Neutrophil (primary cell): Measurements from ENCODE around the gene ORAI3.

ENCODE experiments used
- H3K27ac ChIP-seq: fragments of 200-600 bp; sonication (generic); 2 replicates; pipeline ENCODE4 v1.5.1; 2016; ENCODE audit warnings: mild to moderate bottlenecking, moderate library complexity
- H3K27me3 ChIP-seq: fragments of 200-600 bp; sonication (generic); 2 replicates; pipeline ENCODE4 v1.6.0; 2016; ENCODE audit warnings: mild to moderate bottlenecking
- H3K36me3 ChIP-seq: fragments of 200-600 bp; sonication (generic); 2 replicates; pipeline ENCODE4 v1.5.1; 2017
- H3K4me1 ChIP-seq, 2 experiments: fragments of 200-600 bp in 1 of 2; sonication (generic) in 1 of 2; 1 replicate in 1 of 2; 2 replicates in 1 of 2; pipeline versions ENCODE4 v1.5.1 to v1.6.1; 2013 to 2016; ENCODE audit warnings: low read depth in 1 of 2, low read length in 1 of 2, mild to moderate bottlenecking in 1 of 2, moderate library complexity in 1 of 2; ENCODE audit not compliant: control insufficient read depth in 1 of 2, insufficient read depth in 1 of 2
- H3K4me3 ChIP-seq, 2 experiments: fragments of 200-600 bp in 1 of 2; sonication (generic) in 1 of 2; 1 replicate in 1 of 2; 2 replicates in 1 of 2; pipeline ENCODE4 v1.5.1; 2013 to 2016; ENCODE audit warnings: low read depth in 1 of 2, low read length in 1 of 2, mild to moderate bottlenecking in 1 of 2, moderate library complexity in 1 of 2
- H3K9me3 ChIP-seq: fragments of 200-600 bp; sonication (generic); 2 replicates; pipeline ENCODE4 v1.5.1; 2016
- CTCF ChIP-seq: fragments of 200-600 bp; sonication (generic); IDR thresholded peaks from 2 replicates; pipeline ENCODE4 v1.5.1; 2016; ENCODE audit warnings: antibody characterized with exemption

ORAI3 gene

GRCh38 chr16:30944352-30944751 is 4.5 kb upstream of the ORAI3 start:
- Histone ChIP-seq H3K36me3 (no peaks in the 10 kb centered on the region), H3K27me3 (no peaks in the 10 kb centered on the region), H3K9me3 (no peaks in the 10 kb centered on the region), H3K27ac (peak overlapping the region; percentile 65), H3K4me1 (peaks cover 50 to 53% of the 10 kb centered on the region in 2 experiments), H3K4me3 (no peak overlapping the region)
- TF ChIP-seq CTCF, result no peak

GRCh38 chr16:30946671-30947540 is 2.0 kb upstream of the ORAI3 start:
- no peaks in the 10 kb centered on the region for H3K36me3 ChIP-seq
- peak overlapping the region; percentile 65 for H3K27ac ChIP-seq
- no peak for TF ChIP-seq CTCF
- H3K9me3 ChIP-seq, result no peaks in the 10 kb centered on the region
- H3K27me3 ChIP-seq, result no peaks in the 10 kb centered on the region
- peaks cover 65 to 72% of the 10 kb centered on the region in 2 experiments for H3K4me1 ChIP-seq
- H3K4me3 ChIP-seq, result no peak overlapping the region

- H3K27me3 ChIP-seq, result no peaks in the 10 kb centered on the region
- peak overlapping the region; percentile 6 for H3K27ac ChIP-seq
- TF ChIP-seq CTCF, result no peak
- H3K9me3 ChIP-seq, result no peaks in the 10 kb centered on the region
- H3K4me1 ChIP-seq, result peaks cover 59 to 67% of the 10 kb centered on the region in 2 experiments
- H3K36me3 ChIP-seq, result no peaks in the 10 kb centered on the region
- H3K4me3 ChIP-seq, result no peak overlapping the region
Measured at GRCh38 chr16:30947541-30947858, 1.4 kb upstream of the ORAI3 start.

GRCh38 chr16:30947859-30948666 is 805 bp upstream of the ORAI3 start:
- Histone ChIP-seq H3K27ac (peak overlapping the region; percentile 96), H3K4me1 (peaks cover 55 to 63% of the 10 kb centered on the region in 2 experiments), H3K4me3 (peak overlapping the region; percentile 95 to 97), H3K9me3 (no peaks in the 10 kb centered on the region), H3K27me3 (no peaks in the 10 kb centered on the region), H3K36me3 (peaks cover under 1% of the 10 kb centered on the region)
- TF ChIP-seq CTCF, result no peak

- Histone ChIP-seq H3K9me3 (no peaks in the 10 kb centered on the region), H3K36me3 (peaks cover 19% of the 10 kb centered on the region), H3K27me3 (no peaks in the 10 kb centered on the region), H3K4me1 (peaks cover 52 to 64% of the 10 kb centered on the region in 2 experiments), H3K27ac (peak overlapping the region; percentile 96), H3K4me3 (peak overlapping the region; percentile 95 to 97)
- no peak for TF ChIP-seq CTCF
Measured at GRCh38 chr16:30949650-30950515, 1.0 kb downstream of the ORAI3 start.
